Erythroblast (primary cell): Measurements from ENCODE around the gene AIF1.

ENCODE experiments used
- DNase-seq, 2 experiments: peaks; one replicate each; lab custom pipeline; 2025; lab: John Stamatoyannopoulos, UW
- GATA1 ChIP-seq: IDR thresholded peaks from 2 replicates; pipeline ENCODE4 v1.6.1; 2011; ENCODE audit warnings: low read depth, mild to moderate bottlenecking, control low read depth, low read length, moderate library complexity
- POLR2A ChIP-seq: IDR thresholded peaks from 2 replicates; pipeline ENCODE4 v1.6.1; 2011; ENCODE audit warnings: mild to moderate bottlenecking, low read length

Gene AIF1

GRCh38 chr6:31632279-31632946, 17.4 kb downstream of the AIF1 start:
- TF ChIP-seq GATA1: no peak
- peak; percentile 18 for TF ChIP-seq POLR2A

DNA sequence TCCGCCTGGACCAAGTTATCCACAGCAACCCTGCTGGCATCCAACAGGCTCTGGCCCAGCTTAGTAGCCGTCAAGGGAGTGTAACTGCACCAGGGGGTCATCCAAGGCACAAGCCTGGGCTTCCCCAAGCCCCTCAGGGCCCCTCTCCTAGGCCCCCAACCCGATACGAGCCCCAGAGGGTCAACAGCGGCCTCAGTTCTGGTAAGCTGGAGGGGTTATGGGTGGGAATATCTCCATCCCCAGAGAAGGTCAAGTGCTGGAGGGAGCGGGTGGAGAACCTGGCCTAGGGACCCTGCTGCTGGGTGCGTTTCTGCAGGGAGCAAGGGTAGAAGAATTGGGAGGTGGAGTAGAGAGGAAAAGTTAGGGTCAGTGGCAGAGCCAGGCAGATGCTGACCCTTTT, 18.4 kb downstream of the AIF1 start:
- TF ChIP-seq POLR2A (no peak), GATA1 (no peak)
- DNase-seq: no peak

More at GRCh38 chr6:31632279-31632946, 17.4 kb downstream of the AIF1 start:
- no peak for DNase-seq

DNA sequence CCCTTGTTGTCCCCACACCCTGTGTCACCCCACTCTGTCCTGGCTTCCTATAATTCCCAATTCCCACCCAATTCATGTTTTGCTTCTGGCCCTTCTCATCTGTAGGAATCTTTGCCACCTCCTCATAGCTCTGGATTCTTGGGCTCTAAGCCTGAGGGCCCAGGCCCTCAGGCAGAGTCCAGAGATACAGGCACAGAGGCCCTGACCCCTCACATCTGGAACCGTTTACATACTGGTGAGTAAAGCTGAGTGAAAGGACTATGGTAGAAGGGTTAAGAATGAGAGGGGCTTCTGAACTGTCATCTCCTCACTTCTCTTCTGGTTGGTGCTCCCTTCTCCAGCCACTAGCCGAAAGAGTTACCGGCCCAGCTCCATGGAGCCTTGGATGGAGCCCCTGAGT, 19.1 kb downstream of the AIF1 start:
- TF ChIP-seq POLR2A (no peak), GATA1 (no peak)

DNA sequence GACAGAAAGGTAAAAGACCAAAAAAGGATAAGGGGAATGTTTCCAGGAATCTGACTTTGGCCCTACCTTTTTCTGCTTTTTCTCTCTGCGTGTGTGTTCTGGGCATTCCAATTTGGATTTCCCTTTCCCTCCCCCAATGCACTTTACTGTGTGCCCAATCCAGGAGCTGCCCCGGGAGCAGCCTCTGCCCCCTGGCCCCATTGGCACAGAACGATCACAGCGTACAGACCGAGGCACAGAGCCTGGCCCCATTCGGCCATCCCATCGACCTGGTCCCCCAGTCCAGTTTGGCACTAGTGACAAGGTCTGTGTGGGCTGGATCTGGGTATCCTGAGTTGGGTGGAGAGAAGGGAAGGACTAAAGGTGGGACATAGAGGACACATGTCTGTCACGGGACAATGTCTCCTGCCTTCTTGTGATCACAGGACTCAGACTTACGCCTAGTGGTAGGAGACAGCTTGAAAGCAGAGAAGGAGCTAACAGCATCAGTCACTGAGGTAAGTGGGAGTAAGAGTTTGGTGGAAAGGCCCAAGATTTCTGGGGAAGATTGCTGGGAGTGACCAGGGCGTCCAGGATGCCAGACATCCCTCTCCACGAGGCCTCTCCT, 20.0 kb downstream of the AIF1 start:
- TF ChIP-seq POLR2A: no peak
- no peak for TF ChIP-seq GATA1
- DNase-seq: no peak

More for the DNA sequence above, 19.1 kb downstream of the AIF1 start:
- no peak for DNase-seq

DNA sequence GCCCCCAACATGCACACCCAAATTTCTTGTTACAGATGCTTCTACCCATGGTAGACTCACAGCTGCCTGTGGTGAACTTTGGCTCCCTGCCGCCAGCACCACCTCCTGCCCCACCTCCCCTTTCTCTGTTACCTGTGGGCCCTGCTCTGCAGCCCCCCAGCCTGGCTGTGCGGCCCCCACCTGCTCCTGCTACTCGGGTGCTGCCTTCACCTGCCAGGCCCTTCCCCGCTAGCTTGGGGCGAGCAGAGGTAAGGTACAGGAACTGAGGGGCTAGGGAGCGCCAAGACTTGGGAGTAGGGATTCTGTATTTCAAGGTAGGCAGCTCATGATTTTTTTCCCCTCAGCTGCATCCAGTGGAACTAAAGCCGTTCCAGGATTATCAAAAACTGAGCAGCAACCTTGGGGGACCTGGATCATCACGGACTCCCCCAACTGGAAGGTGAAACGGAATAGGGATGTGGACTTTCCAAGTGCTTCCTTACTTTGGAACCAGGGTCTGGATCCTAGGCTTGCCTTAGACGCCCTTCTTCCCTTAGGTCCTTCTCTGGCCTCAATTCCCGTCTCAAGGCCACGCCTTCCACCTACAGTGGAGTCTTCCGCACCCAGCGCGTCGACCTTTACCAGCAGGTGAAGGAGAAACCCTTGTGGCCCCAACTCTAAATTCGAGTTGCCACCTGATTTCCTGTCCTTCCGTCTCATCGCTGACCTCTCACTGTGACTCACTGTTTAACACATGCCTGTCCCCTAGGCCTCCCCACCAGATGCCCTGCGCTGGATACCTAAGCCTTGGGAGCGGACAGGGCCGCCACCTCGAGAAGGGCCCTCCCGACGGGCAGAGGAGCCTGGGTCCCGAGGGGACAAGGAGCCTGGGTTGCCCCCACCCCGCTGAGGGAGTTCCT, 21.9 kb downstream of the AIF1 start:
- DNase-seq: no peak
- no peak for TF ChIP-seq GATA1
- TF ChIP-seq POLR2A: no peak

DNA sequence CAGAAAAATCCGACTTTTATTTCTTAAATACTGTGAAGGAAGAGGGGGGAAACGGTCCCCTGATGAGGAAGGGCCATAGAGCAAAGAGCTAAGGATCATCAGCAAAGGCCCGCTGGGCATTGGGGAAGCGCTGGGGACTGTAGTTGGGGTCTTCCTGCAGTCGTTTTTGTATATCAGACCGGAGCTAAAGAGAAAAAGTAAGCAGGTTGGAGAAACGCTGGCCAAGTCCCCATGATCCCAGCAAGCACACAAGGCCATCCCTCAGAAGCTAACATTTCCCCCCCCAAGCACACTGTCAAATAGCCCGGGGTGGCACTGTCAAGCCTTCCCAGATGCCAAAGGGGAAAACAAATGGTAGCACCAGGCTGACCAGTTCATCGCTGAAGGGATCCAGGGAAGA, 24.0 kb downstream of the AIF1 start:
- no peak for DNase-seq
- TF ChIP-seq GATA1: no peak
- TF ChIP-seq POLR2A: no peak

DNA sequence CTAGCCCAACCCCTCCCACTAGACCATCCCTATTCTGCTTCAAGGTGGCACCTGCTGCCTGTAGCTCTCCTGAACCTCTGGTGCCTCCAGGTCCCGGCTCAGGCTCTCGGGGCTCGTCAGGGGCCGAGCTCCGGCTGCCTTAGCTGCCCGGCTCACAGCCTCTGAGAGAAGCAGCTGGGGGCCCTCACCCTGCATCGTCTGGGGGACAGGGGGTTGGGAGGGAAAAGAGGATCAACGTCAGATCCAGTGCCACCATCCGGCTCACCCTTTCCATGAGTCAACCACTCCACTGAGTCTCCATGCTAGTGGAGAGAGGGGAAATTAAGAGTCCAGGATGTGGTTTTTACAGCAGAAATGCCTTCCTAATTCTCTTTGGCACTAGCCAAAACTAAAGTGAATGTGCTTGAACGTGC, 24.4 kb downstream of the AIF1 start:
- no peak for DNase-seq
- TF ChIP-seq GATA1 (no peak), POLR2A (no peak)

DNA sequence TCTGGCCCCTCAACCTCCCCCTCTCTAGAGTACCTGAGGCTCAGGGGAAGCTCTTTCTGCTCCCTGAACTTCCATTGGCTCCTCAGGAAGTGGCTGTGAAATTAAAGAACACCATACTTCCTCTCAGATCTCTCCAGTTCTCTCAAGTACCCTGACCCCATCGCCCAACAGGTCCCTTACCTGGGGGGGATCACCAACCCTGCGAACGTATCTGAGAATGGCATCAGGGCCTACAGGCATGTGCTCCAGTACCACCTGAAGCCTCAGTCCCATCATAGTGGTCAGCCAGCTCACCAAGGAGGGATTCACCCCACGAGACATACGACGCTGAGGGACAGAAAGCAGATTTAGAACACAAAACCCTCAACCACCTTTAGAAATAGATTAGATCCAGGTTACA, 25.6 kb downstream of the AIF1 start:
- no peak for DNase-seq
- no peak for TF ChIP-seq GATA1
- TF ChIP-seq POLR2A: no peak

- TF ChIP-seq GATA1 (no peak), POLR2A (no peak)
- no peak for DNase-seq
Measured at GRCh38 chr6:31641370-31641769, 26.3 kb downstream of the AIF1 start.

DNA sequence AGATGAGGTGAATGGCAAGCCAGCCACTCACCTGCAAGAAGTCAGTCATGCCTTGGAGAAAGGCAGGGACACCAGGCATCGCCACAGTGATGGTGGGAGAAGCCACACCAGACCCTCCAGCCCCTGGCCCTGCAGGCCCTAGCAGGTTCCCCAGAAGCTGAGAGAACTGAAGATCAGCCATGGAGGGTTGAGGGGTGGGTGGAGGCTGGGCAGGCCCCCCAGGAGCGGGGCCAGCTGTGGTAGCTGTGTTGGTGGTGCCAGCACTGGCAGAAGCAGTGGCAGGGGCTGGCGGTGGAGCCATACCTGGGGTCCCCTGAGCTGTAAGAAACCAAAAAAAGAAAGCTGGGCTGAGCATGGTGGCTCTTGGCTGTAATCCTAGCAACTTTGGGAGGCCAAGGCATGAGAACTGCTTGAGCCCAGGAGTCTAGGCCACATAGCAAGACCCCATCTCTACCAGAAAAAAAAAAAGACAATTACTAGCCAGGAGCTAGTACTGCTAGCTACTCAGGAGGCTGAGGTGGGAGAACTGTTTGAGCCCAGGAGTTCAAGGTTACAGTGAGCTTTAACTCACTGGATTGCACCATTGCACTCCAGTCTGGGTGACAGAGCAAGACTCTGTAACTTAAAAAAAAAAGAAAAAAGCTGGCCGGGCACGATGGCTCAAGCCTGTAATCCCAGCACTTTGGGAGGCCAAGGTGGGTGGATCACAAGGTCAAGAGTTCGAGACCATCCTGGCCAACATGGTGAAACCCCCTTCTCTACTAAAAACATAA, 27.9 kb downstream of the AIF1 start:
- DNase-seq: no peak
- TF ChIP-seq GATA1: no peak
- TF ChIP-seq POLR2A: no peak

- no peak for DNase-seq
- TF ChIP-seq GATA1 (no peak), POLR2A (no peak)
Measured at GRCh38 chr6:31643818-31644454, 28.9 kb downstream of the AIF1 start.

GRCh38 chr6:31645325-31645724, 30.3 kb downstream of the AIF1 start:
- TF ChIP-seq POLR2A: no peak
- no peak for DNase-seq

DNA sequence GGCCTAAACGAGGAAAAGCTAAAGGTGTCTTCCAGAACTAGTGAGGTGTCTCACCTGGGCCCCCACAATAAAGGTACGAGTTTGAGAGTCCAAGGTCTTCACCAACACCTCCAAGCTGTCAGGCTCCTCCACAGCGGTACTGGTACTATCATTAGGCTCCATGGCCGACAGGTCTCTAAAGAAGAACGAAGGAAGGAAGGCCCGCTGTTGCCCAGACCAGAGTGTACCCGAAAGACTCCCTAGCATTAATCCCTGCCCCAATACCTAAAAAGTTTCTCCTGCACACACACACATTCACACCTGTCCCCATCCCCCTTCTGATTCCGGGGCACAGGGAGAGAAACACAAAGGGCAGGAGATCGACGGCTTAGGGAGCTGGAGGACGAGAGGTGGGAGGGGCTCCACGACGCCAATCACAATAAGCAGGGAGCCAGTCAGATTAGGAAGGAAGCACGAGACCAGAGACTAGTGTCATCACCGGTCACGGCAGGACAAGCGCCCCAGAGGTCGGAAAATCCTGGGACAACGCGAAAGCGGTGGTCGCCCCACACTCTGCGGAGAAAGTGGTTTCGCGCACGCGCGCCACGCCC, 36.7 kb downstream of the AIF1 start:
- no peak for TF ChIP-seq GATA1
- TF ChIP-seq POLR2A: no peak
- DNase-seq: peak; percentile 88 to 92
